Stimulated activated CD8-positive, alpha-beta memory T cell treated with anti-CD3 and anti-CD28 coated beads, Interleukin-15, amount 100 ng/mL, for 24 hours (primary cell): ENCODE measurements around the gene MCIDAS.

Experiments
- DNase-seq: peaks from one replicate; pipeline ENCODE4 v3.0.0-alpha.2; 2020; ENCODE audit warnings: low read depth

MCIDAS gene

GRCh38 chr5:55226934-55227663 lies at the start of gene MCIDAS:
Gene MCIDAS (minus strand): TSS chr5:55227315. CDS start chr5:55227138, 177 bp downstream.
- no peak for DNase-seq

- DNase-seq, result no peak
Measured at GRCh38 chr5:55276771-55277170, 49.7 kb upstream of the MCIDAS start.

DNA sequence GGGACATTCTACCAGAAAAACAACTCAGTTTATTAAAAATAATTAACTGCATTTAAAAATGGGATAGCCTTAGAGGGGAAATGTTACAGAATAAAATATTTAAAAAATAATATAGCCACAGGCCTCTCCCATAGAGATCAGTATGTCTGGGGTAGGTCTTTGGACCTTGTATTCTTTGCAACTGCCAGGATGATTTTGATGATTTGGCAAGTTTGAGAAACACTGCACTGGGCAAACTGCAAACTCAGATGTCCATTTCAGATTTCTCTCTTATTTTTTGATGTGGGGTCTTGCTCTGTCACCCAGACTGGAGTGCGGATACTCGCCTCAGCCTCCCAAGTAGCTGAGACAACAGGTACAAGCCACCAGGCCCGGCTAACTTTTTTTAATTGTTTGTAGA lies 31.2 kb upstream of the MCIDAS start:
- DNase-seq, result no peak

DNA sequence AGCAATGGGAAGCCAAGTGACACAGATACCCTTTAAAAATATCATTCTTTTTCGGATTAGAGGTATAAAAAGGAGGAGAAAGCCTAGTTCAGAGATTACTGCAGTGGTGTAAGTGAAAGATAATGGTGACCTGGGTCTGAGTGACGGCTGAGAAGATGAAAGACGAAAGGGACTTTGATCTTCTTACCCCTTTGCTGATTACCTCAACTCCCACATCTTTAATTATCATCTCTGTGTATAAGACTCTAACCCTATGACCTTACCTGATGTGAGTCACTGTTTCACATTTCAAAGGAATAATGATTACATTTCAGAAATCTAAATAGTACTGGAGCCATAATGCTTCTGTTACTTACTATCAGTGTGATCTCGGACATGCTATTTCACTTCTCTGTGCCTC lies 27.7 kb upstream of the MCIDAS start:
- DNase-seq, result no peak

- no peak for DNase-seq
Measured at GRCh38 chr5:55250064-55250463, 22.9 kb upstream of the MCIDAS start.

DNA sequence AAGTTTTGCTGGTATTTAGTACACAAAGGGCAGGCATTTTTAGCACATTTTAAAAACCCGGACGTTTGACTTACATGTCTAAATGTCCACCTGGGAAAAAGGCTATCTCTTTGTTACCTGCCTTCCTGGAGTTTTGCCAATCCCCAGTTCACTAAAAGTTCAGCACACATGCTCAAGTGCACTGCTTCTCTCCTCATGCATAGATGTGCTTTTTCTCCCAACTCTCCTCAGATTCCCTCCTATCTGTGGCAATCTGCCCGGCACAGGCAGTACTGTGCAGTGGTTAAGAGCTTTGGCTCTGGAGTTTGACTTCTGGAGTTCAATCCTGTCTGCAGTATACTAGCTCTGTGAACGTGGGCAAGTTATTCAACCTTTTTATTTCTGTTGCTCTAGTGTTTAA lies 14.6 kb upstream of the MCIDAS start:
- no peak for DNase-seq

- no peak for DNase-seq
Measured at GRCh38 chr5:55236800-55237199, 9.7 kb upstream of the MCIDAS start.

GRCh38 chr5:55234121-55234700 lies 7.1 kb upstream of the MCIDAS start:
- DNase-seq, result no peak

DNA sequence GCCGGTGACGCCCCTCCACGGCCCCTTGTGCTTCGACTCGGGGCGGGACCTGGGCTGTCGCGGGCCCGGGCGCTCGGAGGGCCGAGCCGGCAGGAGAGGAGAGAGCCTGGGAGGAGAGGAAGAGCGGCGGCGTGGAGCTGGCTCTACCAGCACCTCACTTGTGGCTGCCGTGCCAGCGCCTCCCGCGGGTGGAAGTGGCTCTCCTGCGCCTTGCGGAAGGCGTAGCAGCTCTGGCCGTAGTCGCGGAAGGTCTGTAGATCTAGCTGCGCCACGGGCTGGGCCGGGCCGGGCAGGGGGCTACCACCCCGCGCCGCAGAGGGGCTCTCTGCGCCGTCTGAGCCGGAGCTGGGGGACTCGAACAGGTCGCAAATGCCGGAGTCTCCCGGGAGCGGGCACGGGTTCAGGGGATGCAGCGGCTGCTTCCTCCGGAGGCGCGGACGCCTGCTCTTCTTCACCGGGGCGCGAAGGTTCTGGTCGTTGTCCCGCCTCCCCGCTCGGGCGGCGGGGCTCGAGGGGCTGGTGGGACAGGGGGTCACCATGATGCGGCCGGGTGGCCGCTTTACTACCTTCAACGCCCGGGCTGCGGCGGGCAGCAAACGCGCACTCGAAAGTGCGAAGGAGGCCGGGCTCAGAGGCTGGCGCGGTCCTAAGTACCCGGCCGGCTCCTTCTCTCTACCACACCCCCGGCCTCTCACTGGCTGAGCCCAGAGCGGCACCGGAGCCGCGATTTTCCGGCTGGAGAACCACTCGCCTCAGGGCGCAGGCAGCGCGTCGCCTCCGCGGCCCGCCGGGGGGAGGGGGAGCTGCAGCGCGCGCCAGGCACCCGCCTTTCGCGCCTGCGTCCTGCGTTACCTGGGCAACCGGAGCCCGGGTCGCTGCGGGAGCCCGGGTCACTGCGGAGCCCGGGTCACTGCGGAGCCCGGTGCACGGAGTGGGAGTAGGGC lies 6.1 kb upstream of the MCIDAS start, which contains the start of gene CCNO:
CCNO (minus strand) TSS at position 624 of the 944 bp plus-strand sequence; CDS start at position 539, 85 bp downstream.
- no peak for DNase-seq

DNA sequence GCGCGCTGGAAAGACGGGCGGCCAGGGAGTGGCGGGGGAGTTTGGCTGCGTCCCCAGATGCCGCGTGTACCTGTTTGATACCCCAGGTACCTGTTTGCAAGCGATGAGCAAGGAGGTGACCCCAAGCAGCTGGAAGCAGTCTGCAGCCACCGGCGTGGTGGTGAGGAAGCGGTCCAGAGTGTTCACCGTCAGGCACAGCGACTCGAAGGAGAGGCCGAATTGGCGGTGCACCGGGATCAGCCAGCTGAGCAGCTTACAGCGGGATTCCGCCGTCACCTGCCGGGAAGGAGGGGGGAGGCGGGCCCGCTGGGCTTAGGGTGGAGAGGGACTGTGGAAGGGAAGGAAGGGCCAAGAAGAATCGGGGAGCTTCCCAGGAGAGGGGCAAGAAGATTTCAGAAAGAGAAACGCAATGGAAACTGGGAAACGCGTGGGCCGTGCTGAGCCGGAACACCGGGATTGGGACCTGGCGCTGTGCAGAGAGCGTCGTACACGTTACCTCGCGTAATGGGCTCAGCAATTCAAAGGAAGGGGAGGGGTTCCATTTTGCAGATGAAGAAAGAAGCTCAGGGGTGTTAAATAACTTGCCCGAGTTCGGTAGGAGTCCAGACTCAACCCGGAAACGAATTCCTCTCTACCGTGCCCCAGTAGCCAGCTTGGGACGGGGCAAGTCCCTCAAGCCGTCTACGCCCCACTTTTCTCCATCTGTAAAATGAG lies 5.3 kb upstream of the MCIDAS start:
- DNase-seq, result no peak

DNA sequence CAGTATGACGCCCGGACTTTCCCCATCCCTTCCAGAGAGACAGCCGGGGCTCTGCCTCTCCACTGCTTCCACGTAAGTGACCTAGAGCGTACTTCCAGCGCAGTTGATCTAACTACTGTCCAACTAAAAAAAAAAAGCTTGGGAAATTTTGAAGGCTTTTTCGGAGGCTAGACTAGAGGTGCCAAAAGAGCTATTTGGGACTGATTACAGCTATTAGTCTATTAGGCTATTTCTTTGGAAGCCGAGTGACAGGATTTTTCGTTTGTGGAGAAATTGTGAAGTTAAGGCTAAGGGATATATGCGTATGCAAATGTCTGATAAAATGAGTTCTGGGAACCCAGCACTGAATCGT lies 4.8 kb upstream of the MCIDAS start:
- no peak for DNase-seq

GRCh38 chr5:55231029-55231918 lies 4.2 kb upstream of the MCIDAS start:
- DNase-seq, result no peak

DNA sequence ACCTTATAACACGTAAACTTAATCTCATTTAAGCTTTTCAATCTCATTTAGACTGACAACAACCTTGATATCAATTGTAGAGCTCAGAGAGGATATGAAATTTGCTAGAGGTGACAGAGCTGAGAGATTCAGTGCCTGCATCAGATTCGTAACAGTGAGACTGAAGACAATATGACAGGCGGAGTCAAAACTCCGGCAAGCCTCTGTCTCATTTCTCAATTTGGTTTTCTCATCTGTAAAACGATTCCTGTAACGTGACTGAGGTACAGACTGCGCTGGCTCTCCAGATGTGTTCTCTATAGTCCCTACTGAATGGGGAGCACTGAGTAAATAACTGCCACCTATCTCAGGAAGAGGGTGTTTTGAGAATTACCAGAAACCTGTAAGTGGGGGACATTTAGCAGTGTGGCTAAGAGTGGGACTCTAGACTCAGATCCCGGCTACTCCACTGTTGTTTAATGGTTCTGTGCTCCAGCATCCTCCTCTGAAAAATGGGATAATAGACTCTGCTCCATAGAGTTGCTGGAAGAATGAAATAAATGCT lies 3.0 kb upstream of the MCIDAS start:
- DNase-seq, result no peak

GRCh38 chr5:55227664-55228430 lies 732 bp upstream of the MCIDAS start:
- DNase-seq, result no peak

- no peak for DNase-seq
Measured at GRCh38 chr5:55226027-55226933, 835 bp downstream of the MCIDAS start.

- DNase-seq, result no peak
Measured at GRCh38 chr5:55225346-55225745, 1.8 kb downstream of the MCIDAS start.

DNA sequence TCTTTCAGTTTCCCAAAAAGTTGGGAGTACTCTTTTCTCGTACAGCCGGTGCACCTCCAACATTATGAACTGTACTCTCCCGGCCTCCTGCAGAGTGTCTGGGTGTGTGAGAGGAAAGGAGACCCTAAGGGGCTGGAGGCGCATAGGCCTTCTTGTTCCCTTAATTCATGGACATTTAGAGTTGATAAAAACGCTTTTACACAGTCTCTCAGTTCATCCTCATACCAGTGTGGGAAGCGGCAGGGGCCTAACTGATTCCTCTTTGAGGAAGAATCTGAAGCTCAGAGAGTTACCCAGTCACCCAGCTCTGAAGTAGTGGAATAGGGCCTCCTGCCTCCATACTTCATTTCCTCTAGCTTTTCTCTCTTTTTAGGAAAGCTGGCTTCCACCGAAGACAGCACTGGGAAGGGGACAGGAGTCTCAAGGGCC lies 3.3 kb downstream of the MCIDAS start:
- no peak for DNase-seq

DNA sequence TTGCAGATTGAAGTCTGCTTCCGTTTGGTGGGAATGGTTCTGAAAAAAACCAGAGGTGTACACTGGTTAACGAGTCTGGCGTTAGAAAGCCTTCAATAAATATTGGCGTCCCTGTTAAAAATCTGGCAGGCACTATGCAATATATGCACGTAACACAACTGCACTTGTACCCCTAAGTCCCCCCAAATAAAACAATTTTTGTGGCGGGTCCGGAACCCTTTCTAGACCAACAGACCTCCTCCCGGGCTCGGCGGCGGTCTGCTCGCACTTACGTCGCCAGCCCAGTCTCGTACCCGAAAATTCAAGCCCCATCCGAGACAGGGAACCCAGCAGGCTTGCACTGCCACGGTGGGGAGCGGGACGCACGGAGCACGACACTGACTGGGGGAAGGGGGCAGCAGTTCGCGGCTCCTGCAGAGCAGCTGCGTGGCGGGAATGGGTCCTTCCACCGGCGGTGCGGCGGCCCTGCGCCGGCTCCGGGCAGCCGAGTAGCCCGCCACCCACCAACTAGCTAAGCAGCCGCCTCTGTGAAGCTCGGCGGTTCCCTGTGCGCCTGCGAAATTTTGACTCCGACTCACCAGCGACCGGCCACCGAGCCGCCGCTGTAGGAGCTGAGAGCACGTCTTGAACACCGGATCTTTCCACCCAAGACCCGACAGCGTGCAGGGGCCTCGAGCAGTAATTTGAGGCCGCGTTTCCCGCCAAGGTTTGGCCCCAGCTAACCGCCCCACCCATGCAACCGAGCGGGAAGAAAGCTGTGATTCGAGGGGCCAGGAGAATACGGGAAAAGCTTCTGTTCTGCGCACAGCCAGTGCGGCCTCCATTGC lies 3.9 kb downstream of the MCIDAS start:
- DNase-seq, result no peak
